ENCODE measurements around the gene NGLY1.

DNA sequence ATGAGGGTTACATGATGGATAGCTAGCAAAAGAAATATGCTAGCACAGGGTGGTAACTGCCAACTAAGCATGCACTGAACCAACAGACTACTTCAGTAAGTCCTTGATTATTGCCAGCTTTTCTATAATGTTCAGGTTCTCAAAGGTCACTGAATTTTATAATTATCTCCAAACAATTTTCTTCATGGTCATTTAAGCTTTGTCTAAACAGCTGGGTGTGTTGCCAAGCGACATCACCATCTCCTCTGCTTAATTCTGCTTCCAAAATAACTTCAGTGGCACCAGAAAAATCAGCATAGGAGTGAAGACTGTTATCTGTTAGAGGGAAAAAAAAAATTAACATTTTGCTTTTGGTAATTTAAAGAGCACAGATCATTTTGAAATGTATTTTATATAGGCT is 63.9 kb downstream of the NGLY1 start:
- TF ChIP-seq, protein P1, sequence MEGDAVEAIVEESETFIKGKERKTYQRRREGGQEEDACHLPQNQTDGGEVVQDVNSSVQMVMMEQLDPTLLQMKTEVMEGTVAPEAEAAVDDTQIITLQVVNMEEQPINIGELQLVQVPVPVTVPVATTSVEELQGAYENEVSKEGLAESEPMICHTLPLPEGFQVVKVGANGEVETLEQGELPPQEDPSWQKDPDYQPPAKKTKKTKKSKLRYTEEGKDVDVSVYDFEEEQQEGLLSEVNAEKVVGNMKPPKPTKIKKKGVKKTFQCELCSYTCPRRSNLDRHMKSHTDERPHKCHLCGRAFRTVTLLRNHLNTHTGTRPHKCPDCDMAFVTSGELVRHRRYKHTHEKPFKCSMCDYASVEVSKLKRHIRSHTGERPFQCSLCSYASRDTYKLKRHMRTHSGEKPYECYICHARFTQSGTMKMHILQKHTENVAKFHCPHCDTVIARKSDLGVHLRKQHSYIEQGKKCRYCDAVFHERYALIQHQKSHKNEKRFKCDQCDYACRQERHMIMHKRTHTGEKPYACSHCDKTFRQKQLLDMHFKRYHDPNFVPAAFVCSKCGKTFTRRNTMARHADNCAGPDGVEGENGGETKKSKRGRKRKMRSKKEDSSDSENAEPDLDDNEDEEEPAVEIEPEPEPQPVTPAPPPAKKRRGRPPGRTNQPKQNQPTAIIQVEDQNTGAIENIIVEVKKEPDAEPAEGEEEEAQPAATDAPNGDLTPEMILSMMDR (conservative IDR thresholded peaks at IDR 0.05; ENCODE audit: low read depth, low read length), result no peak
- TF ChIP-seq EZH2 (IDR thresholded peaks at IDR 0.05; ENCODE audit: low read length, unreplicated experiment) (no peak), EZH2phosphoT487 (IDR thresholded peaks at IDR 0.05; ENCODE audit: borderline replicate concordance, low read length) (no peak)

Data from PC-3 (cell line).